ENCODE data around the gene FGFR2.

DNA sequence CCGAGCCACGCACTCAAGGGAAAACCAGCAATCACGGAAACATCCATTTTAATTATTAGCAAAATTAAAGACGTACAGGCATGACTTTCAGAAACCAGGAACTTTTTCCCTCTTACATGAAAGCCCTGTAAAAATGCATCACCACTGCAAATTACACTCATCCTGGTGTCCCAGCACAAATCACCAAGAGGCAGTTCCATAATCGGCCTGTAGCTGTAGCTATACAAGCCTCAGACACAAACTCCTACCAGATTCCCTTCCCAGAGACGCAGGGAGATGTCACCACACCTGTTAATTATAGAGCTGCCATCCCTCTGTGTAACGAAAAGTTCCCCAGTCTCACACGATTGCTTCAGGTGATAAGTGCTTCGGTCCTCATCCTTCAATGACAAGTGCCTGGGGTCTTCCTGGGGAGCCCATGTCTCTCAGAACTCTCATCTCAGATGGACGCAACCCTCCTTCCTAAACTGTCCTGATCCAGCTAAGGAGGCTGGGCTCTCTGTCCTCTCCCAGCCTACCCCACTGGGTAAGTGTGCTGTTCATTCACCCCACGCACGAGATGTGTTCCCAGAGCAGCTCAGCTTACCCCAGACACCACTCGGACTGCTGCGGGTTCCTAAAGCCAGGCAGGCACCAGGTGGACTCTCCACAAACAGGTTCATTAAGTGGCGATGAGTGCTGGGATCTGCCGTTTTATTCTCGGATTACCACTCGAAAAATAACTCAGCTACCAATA is 5.9 kb downstream of the FGFR2 start:
- no peak for TF ChIP-seq POLR2AphosphoS5 (IDR thresholded peaks at IDR 0.05; ENCODE audit: low read depth, low read length)
- no peak for TF ChIP-seq CEBPB (IDR thresholded peaks at IDR 0.05; ENCODE audit: low read depth)
- TF ChIP-seq, protein P1, sequence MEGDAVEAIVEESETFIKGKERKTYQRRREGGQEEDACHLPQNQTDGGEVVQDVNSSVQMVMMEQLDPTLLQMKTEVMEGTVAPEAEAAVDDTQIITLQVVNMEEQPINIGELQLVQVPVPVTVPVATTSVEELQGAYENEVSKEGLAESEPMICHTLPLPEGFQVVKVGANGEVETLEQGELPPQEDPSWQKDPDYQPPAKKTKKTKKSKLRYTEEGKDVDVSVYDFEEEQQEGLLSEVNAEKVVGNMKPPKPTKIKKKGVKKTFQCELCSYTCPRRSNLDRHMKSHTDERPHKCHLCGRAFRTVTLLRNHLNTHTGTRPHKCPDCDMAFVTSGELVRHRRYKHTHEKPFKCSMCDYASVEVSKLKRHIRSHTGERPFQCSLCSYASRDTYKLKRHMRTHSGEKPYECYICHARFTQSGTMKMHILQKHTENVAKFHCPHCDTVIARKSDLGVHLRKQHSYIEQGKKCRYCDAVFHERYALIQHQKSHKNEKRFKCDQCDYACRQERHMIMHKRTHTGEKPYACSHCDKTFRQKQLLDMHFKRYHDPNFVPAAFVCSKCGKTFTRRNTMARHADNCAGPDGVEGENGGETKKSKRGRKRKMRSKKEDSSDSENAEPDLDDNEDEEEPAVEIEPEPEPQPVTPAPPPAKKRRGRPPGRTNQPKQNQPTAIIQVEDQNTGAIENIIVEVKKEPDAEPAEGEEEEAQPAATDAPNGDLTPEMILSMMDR (IDR thresholded peaks at IDR 0.05 in 2 of 3, conservative IDR thresholded peaks at IDR 0.05 in 1 of 3; ENCODE audit: borderline replicate concordance in 1 of 3, insufficient read depth in 1 of 3, low read depth in 2 of 3, low read length in 2 of 3), result peak in 2 of 3 experiments; percentile 12 to 34; a peak in 2 of 6 replicates
- no peak for TF ChIP-seq FOSL1 (IDR thresholded peaks at IDR 0.05; ENCODE audit: low read depth)
- no peak for TF ChIP-seq EZH2 (IDR thresholded peaks at IDR 0.05)
- no peak for TF ChIP-seq YY1 (IDR thresholded peaks at IDR 0.05; ENCODE audit: extremely low read depth, insufficient replicate concordance, low read depth, low read length)
- no peak for TF ChIP-seq POLR2A (IDR thresholded peaks at IDR 0.05; ENCODE audit: borderline replicate concordance, extremely low read depth, insufficient read depth, insufficient read length)
- TF ChIP-seq ZNF274 (IDR thresholded peaks at IDR 0.05; ENCODE audit: low read depth, low read length), result no peak
